CD4-positive, alpha-beta memory T cell (primary cell): ENCODE measurements around the gene FMOD. TPM values are rescaled to one million over a fixed set of nuclear protein-coding genes. Genes with fewer than 3 reads are reported as not detected.
A peak's percentile ranks its signal among the peaks of the same experiment; 100 is the strongest.

Source experiments
- CTCF ChIA-PET: fragments of 350-600 bp; sonication (Branson Sonifier 250); formaldehyde crosslinking; loops from one replicate; lab custom pipeline; 2021; ENCODE audit warnings: inconsistent platforms; ENCODE audit not compliant: partially characterized antibody; lab: Charles Lee
- POLR2A ChIA-PET: fragments of 350-600 bp; sonication (Branson Sonifier 250); formaldehyde crosslinking; loops from one replicate; lab custom pipeline; 2021; ENCODE audit not compliant: partially characterized antibody; lab: Charles Lee
- DNase-seq, 5 donors: peaks; one replicate each; pipeline versions ENCODE4 v3.0.0 to v3.0.0-alpha.2; 2020 to 2022; ENCODE audit warnings: mixed read lengths in 1 of 5
- H3K27ac ChIP-seq: one replicate; pipeline ENCODE4 v1.7.0; 2013; ENCODE audit warnings: low read depth, low read length
- H3K27me3 ChIP-seq: 2 replicates; pipeline ENCODE4 v1.7.0; 2013; ENCODE audit warnings: mild to moderate bottlenecking, low read length, moderate library complexity; ENCODE audit not compliant: insufficient read depth
- H3K36me3 ChIP-seq: 2 replicates; pipeline ENCODE4 v1.7.0; 2013; ENCODE audit warnings: mild to moderate bottlenecking, low read length, moderate library complexity; ENCODE audit not compliant: insufficient read depth
- H3K4me1 ChIP-seq: 2 replicates; pipeline ENCODE4 v1.7.0; 2013; ENCODE audit warnings: mild to moderate bottlenecking, low read length, moderate library complexity; ENCODE audit not compliant: insufficient read depth
- H3K4me3 ChIP-seq, 2 donors: one replicate each; pipeline ENCODE4 v1.7.0; 2013; ENCODE audit warnings: low read length in 2 of 2, mild to moderate bottlenecking in 1 of 2
- H3K9me3 ChIP-seq, 2 donors: one replicate each; pipeline ENCODE4 v1.7.0; 2013; ENCODE audit warnings: low read length in 2 of 2, control low read depth in 1 of 2; ENCODE audit not compliant: control insufficient read depth in 1 of 2
- H3K27ac Mint-ChIP-seq, 7 donors: one replicate each; pipeline ENCODE4 v1.8.0; 2020 to 2021; ENCODE audit warnings: mixed read lengths in 7 of 7, mild to moderate bottlenecking in 6 of 7, inconsistent platforms in 3 of 7, moderate library complexity in 3 of 7
- H3K27me3 Mint-ChIP-seq, 2 donors: one replicate each; pipeline ENCODE4 v1.8.0; 2020 to 2021; ENCODE audit warnings: mixed read lengths in 2 of 2
- H3K36me3 Mint-ChIP-seq, 2 donors: one replicate each; pipeline ENCODE4 v1.8.0; 2020 to 2021; ENCODE audit warnings: mixed read lengths in 2 of 2, inconsistent platforms in 1 of 2, mild to moderate bottlenecking in 1 of 2
- H3K4me1 Mint-ChIP-seq, 4 donors: one replicate each; pipeline ENCODE4 v1.8.0; 2020 to 2021; ENCODE audit warnings: mixed read lengths in 4 of 4, mild to moderate bottlenecking in 1 of 4
- H3K4me3 Mint-ChIP-seq, 8 donors: one replicate each; pipeline ENCODE4 v1.8.0; 2020 to 2021; ENCODE audit warnings: mixed read lengths in 8 of 8, mild to moderate bottlenecking in 7 of 8, moderate library complexity in 6 of 8, inconsistent platforms in 3 of 8
- H3K9me3 Mint-ChIP-seq, 8 donors: one replicate each; pipeline ENCODE4 v1.8.0; 2020 to 2021; ENCODE audit warnings: mixed read lengths in 8 of 8, mild to moderate bottlenecking in 5 of 8, inconsistent platforms in 3 of 8, moderate library complexity in 1 of 8
- intact Hi-C: fragments of 100-400 bp; cut with micrococcal nuclease; formaldehyde crosslinking; loops from one replicate; pipeline ENCODE4 v1.15.1; 2023
- polyA plus RNA-seq, 2 donors: library from polyadenylated mRNA; unstranded; fragments of 300-500 nt; fragmentation: Illumina TruSeq; gene quantifications; one replicate each; pipeline ENCODE4 v1.2.3, GENCODE V29; 2021
- total RNA-seq, 2 experiments: library from RNA; stranded (reverse); gene quantifications; one replicate each; pipeline ENCODE4 v1.2.3, GENCODE V29; 2021

Gene FMOD
- total and polyA plus RNA-seq, 4 experiments from 2014 or later, result not detected

GRCh38 chr1:203322500-203323179 is 28.3 kb downstream of the FMOD start:
- H3K9me3 Mint-ChIP-seq, result no peaks in the 10 kb centered on the region
- DNase-seq, result peak in 1 of 5 donors; percentile 8
- ChIA-PET CTCF (interaction anchor here (8.9 to 9.5 kb wide), 3 partner anchors 13 to 50 kb away, joined by 236 to 320 read pairs (median 271); partner anchors contain the start of gene BTG2), POLR2A (interaction anchor here (0.8 to 9.5 kb wide), 4 partner anchors 11 to 54 kb away, joined by 3 to 1407 read pairs (median 542); partner anchors contain the start of gene BTG2)
- no peaks in the 10 kb centered on the region for H3K36me3 ChIP-seq
- peak overlapping the region in 7 of 8 donors; percentile 52 to 93 (median 86) for H3K4me3 Mint-ChIP-seq
- H3K4me1 Mint-ChIP-seq, result peaks cover 72 to 97% (median 86%) of the 10 kb centered on the region in 4 donors
- peaks cover 0 to 2% of the 10 kb centered on the region in 2 donors for H3K36me3 Mint-ChIP-seq
- H3K27ac ChIP-seq, result peak overlapping the region; percentile 70
- H3K27ac Mint-ChIP-seq, result peak overlapping the region; percentile 91 to 99 (median 98)
- H3K27me3 Mint-ChIP-seq, result no peaks in the 10 kb centered on the region
- no peaks in the 10 kb centered on the region for H3K27me3 ChIP-seq
- peaks cover 95% of the 10 kb centered on the region for H3K4me1 ChIP-seq
- H3K4me3 ChIP-seq, result no peak overlapping the region
- intact Hi-C loops, result loop anchor here (5.0 kb wide), 1 partner anchor 305 kb away; the partner anchor contains the start of gene ATP2B4
- no peaks in the 10 kb centered on the region for H3K9me3 ChIP-seq

- no peaks in the 10 kb centered on the region for H3K27me3 Mint-ChIP-seq
- no peaks in the 10 kb centered on the region for H3K36me3 ChIP-seq
- H3K4me1 ChIP-seq, result peaks cover 97% of the 10 kb centered on the region
- H3K4me3 Mint-ChIP-seq, result peak overlapping the region; percentile 61 to 93 (median 84)
- intact Hi-C loops, result loop anchor here (1.0 to 5.0 kb wide), 2 partner anchors 16 to 306 kb away; partner anchors contain the start of genes ATP2B4 and BTG2
- no peaks in the 10 kb centered on the region for H3K9me3 ChIP-seq
- H3K4me3 ChIP-seq, result peak overlapping the region; percentile 27
- ChIA-PET POLR2A (interaction anchor here (0.6 to 9.5 kb wide), 16 partner anchors 8 to 1195 kb away, joined by 3 to 1407 read pairs (median 6); partner anchors contain the start of genes ATP2B4, BTG2, LAX1 and MDM4), CTCF (interaction anchor here (1.0 to 9.5 kb wide), 6 partner anchors 12 to 48 kb away, joined by 4 to 320 read pairs (median 131); partner anchors contain the start of gene BTG2)
- H3K36me3 Mint-ChIP-seq, result peaks cover 0 to 2% of the 10 kb centered on the region in 2 donors
- peaks cover 75 to 96% (median 87%) of the 10 kb centered on the region in 4 donors for H3K4me1 Mint-ChIP-seq
- no peaks in the 10 kb centered on the region for H3K27me3 ChIP-seq
- peak overlapping the region; percentile 91 to 99 (median 98) for H3K27ac Mint-ChIP-seq
- H3K27ac ChIP-seq, result peak overlapping the region; percentile 70
- H3K9me3 Mint-ChIP-seq, result no peaks in the 10 kb centered on the region
- DNase-seq, result peak in 1 of 5 donors; percentile 3
Observed at GRCh38 chr1:203321273-203322052, 29.5 kb downstream of the FMOD start.

GRCh38 chr1:203320591-203321272 is 30.2 kb downstream of the FMOD start:
- H3K4me1 Mint-ChIP-seq, result peaks cover 72 to 93% (median 84%) of the 10 kb centered on the region in 4 donors
- H3K4me3 Mint-ChIP-seq, result peak overlapping the region; percentile 61 to 93 (median 83)
- H3K27me3 Mint-ChIP-seq, result no peaks in the 10 kb centered on the region
- peak overlapping the region; percentile 91 to 99 (median 98) for H3K27ac Mint-ChIP-seq
- peak overlapping the region; percentile 70 for H3K27ac ChIP-seq
- no peaks in the 10 kb centered on the region for H3K36me3 ChIP-seq
- no peaks in the 10 kb centered on the region for H3K27me3 ChIP-seq
- DNase-seq, result peak; percentile 83 to 90 (median 87)
- peak overlapping the region in 1 of 2 donors; percentile 27 for H3K4me3 ChIP-seq
- CTCF ChIA-PET, result interaction anchor here (1.0 to 9.5 kb wide), 6 partner anchors 12 to 48 kb away, joined by 4 to 320 read pairs (median 131); partner anchors contain the start of gene BTG2
- H3K9me3 ChIP-seq, result no peaks in the 10 kb centered on the region
- peaks cover 0 to 2% of the 10 kb centered on the region in 2 donors for H3K36me3 Mint-ChIP-seq
- peaks cover 94% of the 10 kb centered on the region for H3K4me1 ChIP-seq
- intact Hi-C loops, result loop anchor here (1.0 to 5.0 kb wide), 3 partner anchors 10 to 307 kb away; partner anchors contain the start of genes ATP2B4 and BTG2
- no peaks in the 10 kb centered on the region for H3K9me3 Mint-ChIP-seq
- POLR2A ChIA-PET, result interaction anchor here (0.6 to 9.5 kb wide), 16 partner anchors 9 to 1195 kb away, joined by 3 to 1407 read pairs (median 6); partner anchors contain the start of genes ATP2B4, BTG2, LAX1 and MDM4

GRCh38 chr1:203318229-203318517 is 32.7 kb downstream of the FMOD start:
- CTCF ChIA-PET, result interaction anchor here (1.2 to 2.8 kb wide), 6 partner anchors 9 to 50 kb away, joined by 3 to 21 read pairs (median 12); no protein-coding TSS in a partner anchor
- Histone ChIP-seq H3K4me3 (no peak overlapping the region), H3K9me3 (no peaks in the 10 kb centered on the region), H3K36me3 (no peaks in the 10 kb centered on the region), H3K27ac (no peak overlapping the region), H3K4me1 (peaks cover 70% of the 10 kb centered on the region), H3K27me3 (no peaks in the 10 kb centered on the region)
- POLR2A ChIA-PET, result interaction anchor here (1.2 to 14.1 kb wide), 3 partner anchors 6 to 19 kb away, joined by 4 to 1407 read pairs (median 84); partner anchors contain the start of gene BTG2
- H3K9me3 Mint-ChIP-seq, result no peaks in the 10 kb centered on the region
- peaks cover 56 to 80% (median 68%) of the 10 kb centered on the region in 4 donors for H3K4me1 Mint-ChIP-seq
- peaks cover 2 to 6% of the 10 kb centered on the region in 2 donors for H3K36me3 Mint-ChIP-seq
- intact Hi-C loops, result no loop called here
- H3K27me3 Mint-ChIP-seq, result no peaks in the 10 kb centered on the region
- H3K4me3 Mint-ChIP-seq, result no peak overlapping the region
- DNase-seq, result no peak
- H3K27ac Mint-ChIP-seq, result peak overlapping the region in 3 of 7 donors; percentile 2 to 91 (median 72)

GRCh38 chr1:203317429-203318228 is 33.3 kb downstream of the FMOD start:
- H3K4me3 ChIP-seq, result no peak overlapping the region
- H3K36me3 Mint-ChIP-seq, result peaks cover 2 to 6% of the 10 kb centered on the region in 2 donors
- H3K4me1 Mint-ChIP-seq, result peaks cover 51 to 75% (median 64%) of the 10 kb centered on the region in 4 donors
- no peaks in the 10 kb centered on the region for H3K27me3 Mint-ChIP-seq
- H3K9me3 ChIP-seq, result no peaks in the 10 kb centered on the region
- H3K27ac Mint-ChIP-seq, result peak overlapping the region in 5 of 7 donors; percentile 2 to 91 (median 47)
- H3K27ac ChIP-seq, result no peak overlapping the region
- CTCF ChIA-PET, result interaction anchor here (1.2 to 2.8 kb wide), 8 partner anchors 9 to 50 kb away, joined by 3 to 21 read pairs (median 10); no protein-coding TSS in a partner anchor
- no peak overlapping the region for H3K4me3 Mint-ChIP-seq
- no peaks in the 10 kb centered on the region for H3K36me3 ChIP-seq
- POLR2A ChIA-PET, result interaction anchor here (1.1 to 14.1 kb wide), 6 partner anchors 6 to 31 kb away, joined by 3 to 1407 read pairs (median 9); partner anchors contain the start of gene BTG2
- H3K9me3 Mint-ChIP-seq, result no peaks in the 10 kb centered on the region
- intact Hi-C loops, result no loop called here
- H3K4me1 ChIP-seq, result peaks cover 66% of the 10 kb centered on the region
- no peak for DNase-seq
- no peaks in the 10 kb centered on the region for H3K27me3 ChIP-seq
